Stimulated activated CD8-positive, alpha-beta memory T cell treated with anti-CD3 and anti-CD28 coated beads, Interleukin-4, amount 100 ng/mL, for 1 hour (primary cell): ENCODE data around the gene KRT8.
A peak's percentile ranks its signal among the peaks of the same experiment; 100 is the strongest.
"Not testable (repeated sequence)": the region's sequence is repeated elsewhere in the genome, so short reads cannot be mapped to it uniquely, and the experiment has no call there.

Source experiments
- DNase-seq, 2 donors: peaks; one replicate each; pipeline ENCODE4 v3.0.0-alpha.2; 2020; ENCODE audit warnings: low read depth in 2 of 2, low spot score in 1 of 2

The KRT8 gene

DNA sequence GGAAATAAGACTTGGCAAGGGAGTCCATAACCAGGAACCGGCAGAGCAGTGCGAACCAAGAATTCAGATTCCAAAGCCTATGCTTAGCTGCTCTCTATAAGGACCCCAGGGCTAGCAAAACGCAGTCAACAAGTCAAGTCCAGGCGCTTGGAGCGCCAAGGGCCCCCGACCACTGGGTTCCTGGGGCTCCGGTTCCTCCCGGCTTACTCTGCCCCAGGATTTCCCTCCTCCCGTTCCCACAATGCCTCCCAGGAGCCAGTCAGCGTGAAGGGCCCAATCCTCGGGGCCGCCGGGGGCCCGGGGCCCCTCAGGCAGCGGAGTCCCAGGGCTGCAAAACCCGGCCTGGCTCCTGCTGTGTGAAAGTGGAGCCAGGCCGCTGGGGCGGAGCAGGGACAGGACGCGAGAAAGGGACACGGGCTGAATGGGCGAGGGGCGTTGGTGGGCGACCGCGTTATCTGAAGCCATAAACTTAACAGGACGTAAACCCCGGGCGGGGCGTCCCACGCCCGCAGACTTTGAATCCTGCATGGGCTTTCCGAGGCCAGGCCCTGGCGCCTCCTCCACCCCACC, 1.5 kb downstream of the KRT8 start:
- no peak for DNase-seq

DNA sequence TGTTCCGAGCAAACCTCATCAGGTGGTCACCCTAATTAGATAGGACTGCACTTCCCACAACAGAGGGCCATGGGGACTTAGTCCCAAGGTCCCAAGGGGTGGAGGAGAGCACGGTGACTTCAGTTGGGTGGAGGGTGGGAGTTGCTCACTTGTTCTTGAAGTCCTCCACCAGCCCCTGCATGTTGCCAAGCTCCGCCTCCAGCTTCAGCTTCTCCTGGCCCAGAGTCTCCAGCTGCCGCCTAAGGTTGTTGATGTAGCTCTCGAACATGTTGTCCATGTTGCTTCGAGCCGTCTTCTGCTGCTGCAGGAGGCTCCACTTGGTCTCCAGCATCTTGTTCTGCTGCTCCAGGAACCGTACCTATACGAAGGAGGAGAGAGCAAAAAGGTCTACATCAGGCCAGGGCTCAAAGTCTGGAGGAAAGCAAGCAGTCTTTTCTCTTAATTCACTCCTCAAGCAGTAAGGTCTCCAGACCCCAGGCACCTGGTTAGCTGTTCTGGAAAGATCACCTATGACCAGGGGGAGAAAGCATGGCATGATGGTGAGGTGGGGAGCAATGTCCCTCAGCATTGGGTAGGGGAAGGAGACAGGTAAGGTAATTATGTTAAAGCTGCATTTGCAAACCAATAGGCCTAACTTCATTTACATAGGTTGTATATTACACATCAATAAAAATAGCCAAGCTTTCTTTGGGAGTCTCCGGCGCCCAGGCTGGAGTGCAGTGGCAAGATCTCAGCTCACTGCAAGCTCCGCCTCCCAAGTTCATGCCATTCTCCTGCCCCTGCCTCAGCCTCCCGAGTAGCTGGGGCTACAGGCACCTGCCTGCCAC, 2.9 kb downstream of the KRT8 start:
- DNase-seq, result no peak

DNA sequence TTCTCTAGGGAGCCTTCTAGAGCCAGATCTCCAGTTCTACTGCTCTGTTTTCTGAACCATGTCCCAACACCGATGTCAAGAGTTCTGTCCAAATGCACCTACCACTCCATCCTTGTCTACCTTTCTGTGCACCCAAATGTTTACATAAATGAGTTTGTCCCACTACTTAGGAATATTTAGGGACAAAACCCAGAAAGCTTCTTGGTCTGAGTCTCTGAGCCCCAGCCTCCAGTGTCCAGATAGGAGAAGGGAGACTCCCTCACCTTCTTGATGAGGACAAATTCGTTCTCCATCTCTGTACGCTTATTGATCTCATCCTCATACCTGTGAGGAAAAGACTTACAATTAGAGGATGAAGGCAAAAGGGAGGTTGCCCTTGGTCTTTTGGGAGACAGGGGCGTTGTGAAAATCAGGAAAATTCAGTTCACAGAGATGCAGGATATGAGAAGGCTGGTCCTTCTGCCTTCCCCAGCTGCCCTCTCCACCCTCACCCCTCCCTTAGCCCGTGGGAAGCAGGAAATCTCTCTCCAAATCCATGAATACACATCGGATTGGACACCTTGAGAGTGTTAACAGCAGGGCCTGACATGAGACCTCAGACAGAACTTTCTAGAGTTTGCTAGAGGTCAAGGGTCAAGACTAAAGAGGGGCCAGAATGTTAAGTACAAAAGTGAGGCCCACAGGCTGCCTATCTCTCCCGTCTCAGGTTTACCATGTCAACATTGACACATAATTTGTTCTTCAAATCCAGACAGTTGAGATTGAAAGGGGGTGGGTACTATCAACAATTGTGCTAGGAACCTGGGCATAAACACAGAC, 3.8 kb downstream of the KRT8 start:
- no peak for DNase-seq

DNA sequence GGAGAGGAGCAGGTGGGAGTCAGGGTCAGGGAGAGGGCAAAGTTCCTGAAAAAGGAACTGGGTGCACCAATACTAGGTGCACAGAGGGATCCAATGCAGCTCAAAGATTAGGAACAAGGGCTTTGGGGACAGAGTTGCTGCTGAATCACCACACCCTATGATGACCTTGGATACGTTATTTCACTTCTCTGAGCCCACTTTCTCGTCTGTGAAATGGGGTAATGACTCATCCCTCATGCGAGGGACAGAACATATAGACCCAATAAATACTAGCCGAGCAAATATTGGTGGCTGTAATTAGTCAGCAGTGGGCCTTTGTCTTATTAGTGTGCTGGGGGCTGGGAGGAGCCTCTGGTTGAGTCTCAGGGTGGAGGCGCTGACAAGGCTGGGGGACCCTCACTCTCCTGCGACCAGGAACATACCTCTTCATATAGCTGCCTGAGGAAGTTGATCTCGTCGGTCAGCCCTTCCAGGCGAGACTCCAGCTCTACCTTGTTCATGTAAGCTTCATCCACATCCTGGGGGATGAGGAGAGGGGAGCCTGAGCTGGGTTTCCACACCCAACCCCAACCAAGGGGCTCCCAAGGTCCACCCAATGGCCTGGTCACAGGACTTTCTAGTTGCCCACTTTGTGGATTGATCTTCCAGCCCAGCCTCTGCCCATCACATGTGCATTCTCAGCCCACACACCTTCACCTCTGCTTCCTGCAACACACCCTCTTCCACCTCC, 4.5 kb downstream of the KRT8 start:
- no peak for DNase-seq

DNA sequence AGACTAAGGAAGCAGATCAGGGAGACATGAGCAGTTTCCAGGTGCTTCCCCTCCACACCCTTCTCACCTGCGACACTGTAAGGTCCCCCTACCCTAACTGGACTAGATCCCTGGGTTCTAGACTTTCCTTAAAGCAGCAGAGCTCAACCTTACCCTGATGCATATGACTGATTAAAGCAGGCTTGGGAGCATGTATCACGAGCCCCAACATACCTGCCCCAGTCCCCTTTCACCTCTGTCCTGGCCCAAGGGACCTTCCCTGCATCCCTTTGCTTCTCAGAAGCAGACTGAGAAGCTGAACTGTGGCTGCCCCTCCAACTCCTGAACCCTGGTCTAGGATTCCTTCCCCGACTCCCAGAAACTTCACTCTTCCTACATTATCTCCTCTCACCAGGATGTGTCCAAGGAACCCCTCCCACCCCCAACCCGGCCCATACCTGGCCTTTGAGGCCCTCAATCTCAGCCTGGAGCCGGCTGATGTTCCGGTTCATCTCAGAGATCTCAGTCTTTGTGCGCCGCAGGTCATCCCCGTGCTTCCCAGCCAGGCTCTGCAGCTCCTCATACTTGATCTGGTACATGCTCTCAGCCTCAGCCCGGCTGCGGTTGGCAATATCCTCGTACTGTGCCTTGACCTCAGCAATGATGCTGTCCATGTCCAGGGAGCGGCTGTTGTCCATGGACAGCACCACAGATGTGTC, 5.4 kb downstream of the KRT8 start:
- no peak for DNase-seq

DNA sequence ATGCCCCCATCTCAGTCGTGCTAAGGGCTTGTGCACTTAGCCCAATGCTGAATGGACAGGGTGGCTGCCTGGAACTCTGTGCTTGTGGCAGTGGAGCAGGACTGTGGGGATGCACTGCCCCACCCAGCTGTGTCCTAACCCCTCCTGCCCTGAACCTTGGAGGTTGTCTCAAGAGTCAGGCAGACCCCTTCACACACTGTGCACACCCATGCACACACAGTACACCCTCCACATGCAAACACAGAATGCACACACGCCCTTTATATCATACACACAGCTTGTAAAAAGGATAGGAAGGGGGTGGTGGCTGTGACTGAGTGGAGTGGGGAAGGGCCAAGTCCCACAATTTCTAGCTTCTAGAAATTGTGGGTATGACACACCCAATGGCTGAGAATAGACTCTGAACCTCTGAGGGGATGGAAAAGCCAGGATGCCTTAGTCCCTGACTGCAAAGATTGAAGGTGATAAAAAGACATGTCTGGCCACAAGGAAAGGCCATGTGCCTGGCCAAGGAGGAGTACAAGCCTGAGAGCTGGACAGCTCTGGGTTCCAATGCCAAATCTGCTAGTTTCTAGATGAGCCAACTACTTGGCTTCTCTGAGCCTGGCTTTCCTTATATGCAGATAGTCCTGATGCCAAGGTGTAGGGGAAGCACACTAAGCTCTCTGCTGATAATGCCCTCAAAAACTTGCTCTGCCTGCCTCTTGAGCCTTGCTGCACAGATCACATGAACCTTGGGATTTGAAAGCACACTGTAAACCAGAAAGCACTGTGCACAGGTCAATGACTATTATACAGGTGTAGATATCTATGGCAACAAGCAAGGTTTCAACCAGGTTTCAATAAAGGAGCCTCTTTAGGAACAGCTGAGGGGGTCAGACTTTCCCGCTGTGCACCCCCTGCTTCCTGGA, 8.4 kb downstream of the KRT8 start:
- no peak for DNase-seq

DNA sequence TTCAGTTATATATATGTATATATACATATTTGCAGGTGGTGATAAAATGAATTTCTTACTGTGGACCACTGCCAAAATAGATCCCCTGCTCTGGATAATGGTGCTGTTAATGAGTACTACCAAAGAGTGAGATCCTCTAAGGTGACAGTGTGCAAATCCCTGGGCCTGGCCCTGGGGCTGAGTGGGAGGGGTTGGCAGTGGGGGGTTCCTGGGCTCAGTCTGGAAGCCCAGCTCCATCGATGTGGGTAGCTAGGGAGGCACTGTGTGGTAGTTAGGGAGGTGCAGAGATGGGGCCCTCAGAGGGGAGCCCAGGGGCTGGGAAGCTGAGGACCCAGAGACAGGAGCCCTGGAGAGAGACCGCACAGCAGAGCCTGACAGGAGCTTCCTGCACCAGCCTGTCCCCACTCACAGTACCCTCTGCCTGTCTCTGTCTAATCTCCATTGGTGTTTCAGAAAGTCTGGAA, 9.1 kb downstream of the KRT8 start:
- DNase-seq, result no peak

DNA sequence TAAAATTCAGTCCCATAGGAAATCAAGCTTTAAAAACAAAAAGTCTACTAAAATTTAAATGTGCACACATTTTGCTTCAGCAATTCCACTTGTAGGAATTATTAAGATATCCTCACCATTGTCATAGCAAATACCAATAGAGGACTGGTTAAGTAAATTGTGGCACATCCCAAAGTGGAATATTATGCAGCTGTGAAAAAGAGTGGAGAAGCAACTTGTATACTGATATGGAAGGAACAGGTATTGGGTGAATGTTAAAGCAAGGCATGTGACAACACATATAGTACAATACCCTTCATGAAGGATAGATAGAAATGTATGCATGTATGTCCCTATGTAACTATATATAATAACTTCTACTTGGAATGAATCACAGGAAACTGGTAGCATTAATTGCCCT, 11.9 kb downstream of the KRT8 start:
- no peak for DNase-seq

DNA sequence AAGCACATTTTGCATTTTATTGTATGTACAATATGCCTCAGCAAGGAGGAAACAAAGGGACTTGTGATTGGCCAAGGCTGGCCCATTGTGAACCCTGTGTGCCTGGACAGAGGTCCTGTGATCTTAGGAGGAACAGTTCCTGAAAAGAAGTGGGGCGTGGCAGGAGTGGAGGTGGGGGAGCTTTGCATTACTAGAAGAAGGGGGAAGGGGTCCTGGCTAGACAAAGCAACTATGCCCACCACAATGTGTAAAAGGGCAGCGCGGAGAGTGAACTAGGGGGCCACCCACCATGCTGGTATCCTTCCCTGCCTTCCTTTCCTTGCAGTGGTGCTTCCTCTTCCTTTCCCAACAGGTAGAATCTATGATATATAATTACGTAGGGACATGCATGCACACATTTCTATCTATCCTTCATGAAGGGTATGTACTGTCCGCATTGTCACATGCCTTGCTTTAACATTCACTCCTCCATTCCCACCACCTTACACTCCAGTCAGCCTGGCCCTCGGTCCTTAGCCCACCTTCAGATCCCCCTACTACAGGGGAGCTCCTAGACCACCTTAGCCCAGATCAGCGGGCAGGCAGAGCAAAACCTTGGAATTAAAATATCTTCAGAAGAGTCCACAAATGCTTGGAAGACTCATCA, 12.5 kb downstream of the KRT8 start:
- no peak for DNase-seq

DNA sequence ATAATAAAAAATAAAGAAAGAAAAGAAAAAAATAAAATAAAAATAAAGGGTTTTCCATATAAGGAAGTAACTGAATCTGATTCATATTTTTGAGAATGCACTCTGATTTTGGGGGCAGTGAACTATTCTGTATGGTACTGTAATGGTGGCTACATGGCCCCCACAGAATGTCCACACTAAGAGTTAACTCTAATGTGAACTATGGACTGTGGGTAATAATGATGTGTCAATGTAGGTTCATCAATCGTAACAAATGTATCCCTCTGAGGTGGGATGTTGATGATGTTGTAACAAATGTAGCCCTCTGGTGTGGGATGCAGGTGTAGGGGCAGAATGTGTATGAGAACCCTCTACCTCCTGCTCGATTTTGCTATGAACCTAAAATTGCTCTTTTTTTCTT, 13.8 kb downstream of the KRT8 start:
- no peak for DNase-seq

DNA sequence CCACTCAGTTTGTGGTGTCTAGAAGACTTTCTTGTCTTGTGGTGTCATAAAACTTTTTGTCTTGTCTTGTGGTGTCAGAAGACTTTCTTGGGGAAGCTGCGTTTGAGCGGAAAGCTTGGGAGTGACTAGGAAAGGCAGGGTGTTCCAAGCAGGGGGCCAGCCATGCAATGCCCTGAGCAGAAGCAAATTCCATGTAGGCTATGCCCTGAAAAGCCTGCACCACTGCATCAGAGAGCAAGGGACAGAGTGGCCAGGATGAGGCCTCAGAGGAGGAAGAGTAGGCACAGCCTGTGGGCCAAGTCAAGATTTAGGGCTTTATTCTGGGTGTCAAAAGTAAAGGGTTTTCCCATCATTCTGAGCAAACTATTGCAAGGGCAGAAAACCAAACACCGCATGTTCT, 14.5 kb downstream of the KRT8 start:
- DNase-seq, result no peak

DNA sequence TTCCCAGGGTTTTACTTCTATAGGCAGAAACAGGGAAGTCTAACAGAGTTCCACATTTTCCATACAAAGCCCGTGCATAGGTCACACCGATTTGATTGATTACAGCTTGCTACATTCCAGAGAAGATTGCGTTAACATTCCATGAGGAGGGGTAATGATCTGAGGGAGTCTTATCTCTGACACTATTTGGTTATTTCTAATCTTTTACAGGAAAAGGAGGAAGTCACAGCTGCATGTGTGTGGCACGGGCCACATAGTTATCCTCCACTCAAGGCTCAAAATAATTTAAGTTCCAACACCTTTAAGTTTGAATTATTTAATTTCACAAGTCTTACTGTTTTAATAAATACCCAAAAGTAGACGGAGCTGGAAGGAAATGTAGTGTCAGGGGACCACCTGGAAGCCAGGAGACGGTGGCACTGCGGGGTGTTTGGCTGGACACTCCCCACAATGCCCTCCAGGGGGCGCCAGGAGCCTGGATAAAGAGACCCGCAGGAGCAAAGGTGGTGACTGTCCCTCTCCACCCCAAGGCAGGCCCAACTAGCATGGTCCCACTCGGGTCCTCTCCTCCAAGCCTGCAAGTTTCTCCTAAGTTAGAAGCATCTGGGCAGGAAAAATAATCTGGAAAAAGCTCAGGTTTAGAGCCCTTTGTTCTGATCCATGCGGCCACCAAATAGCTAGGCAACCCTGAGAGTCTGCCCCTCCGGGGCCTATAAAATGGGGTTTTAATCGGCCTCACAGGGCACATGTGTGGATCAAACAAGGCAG, 20.2 kb downstream of the KRT8 start:
- peak; percentile 60 to 70 for DNase-seq

DNA sequence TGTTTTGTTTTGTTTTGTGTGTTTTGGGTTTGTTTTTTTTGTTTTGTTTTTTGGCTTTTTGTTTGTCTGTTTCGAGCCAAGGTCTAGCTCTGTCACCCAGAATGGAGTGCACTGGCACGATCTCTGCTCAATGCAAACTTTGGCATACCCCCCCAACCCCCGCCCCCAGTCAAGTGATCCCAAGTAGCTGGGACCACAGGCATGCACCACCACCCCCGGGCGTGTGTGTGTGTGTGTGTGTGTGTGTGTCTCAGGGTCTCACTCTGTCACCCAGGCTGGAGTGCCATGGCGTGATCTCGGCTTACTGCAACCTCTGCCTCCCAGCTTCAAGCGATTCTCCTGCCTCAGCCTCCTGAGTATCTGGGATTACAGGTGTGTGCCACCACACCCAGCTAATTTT, 24.4 kb downstream of the KRT8 start:
- DNase-seq, result not testable (repeated sequence)

DNA sequence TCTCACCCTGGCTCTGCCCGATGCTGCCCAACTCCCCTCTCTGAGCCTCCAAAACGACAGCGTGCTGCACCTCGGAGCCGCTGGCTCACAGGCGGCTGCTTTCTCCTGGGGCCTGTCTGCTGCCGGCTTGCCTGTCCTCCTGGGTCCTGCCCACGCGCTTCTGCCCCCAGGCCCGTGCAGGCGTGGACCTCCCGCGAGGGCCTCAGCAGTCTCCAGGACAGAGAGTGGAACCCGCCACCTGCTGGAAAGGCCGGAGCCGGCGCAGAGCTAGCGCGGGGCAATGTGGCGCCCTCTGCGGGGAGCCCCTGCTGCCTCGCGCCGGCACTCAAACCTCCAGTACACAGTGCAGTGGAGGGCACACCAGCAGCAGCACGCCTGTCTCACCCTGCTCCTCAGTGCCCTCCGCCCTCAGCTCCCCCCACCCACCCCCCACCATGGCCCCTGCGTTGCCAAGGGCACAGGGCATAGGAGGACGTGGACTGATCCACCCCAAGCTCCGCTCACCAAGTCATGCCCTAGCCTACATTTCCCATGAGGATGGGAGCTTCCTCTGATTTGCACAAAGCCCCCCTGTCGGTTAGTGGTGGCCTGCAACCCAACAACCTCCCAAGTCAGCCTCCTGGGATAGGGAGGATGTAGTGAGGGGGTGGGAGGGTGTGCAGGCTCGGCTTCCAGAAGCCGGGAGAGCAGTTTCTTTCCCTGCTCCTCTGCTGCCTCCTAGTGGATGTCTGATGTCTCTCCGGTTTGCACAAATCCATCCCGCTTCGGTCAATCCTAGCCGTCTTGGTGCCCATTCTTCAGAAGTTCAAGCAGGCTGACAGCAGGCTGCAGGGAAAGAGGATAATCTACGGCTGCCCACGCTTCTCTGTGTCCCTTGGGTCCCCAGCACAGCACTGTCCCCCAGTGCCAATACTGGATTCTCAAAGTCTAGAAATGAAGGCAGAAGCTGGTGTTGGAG, 25.2 kb downstream of the KRT8 start:
- DNase-seq, result peak in 1 of 2 donors; percentile 52

DNA sequence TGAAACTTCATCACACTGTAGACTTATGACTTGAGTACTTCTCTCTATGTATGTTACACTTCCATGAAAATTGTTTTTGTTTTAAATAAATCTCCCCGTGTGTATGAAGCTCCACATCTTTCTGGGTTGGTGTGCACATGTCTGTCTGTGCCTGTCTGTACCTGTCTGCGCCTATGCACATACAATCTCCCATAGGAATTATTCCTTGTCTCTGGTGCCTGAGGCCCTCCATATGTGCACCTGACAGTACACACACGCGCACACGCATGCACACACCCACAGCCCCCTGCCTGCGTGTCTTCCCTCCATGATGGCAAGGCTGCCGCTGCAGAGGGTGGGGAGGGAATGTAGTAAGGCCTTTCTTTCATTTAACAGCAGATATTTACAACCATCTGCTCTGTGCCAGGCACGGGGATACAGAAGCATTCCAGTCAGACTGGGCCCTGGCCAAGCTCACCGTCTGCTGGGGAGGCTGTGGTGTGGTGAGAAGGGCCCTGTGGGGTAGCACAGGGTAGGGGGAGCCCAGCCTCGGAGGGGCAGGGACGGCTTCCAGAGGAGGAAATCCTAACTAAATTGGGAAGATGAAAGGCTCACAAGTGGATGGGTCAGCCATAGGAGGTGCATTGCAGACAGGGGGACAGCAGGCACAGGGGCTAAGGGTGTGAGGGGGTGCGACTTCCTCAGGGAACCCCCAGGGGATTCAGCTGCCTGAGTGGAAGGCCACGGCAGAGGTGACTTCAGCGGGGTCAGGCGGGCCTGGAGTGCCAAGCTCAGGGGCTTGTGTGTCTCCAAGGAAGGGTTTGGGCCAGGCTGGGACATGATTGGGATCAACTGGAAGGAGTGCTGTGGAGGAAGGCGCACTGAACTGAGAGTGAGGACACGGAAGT, 26.1 kb downstream of the KRT8 start:
- DNase-seq, result no peak

DNA sequence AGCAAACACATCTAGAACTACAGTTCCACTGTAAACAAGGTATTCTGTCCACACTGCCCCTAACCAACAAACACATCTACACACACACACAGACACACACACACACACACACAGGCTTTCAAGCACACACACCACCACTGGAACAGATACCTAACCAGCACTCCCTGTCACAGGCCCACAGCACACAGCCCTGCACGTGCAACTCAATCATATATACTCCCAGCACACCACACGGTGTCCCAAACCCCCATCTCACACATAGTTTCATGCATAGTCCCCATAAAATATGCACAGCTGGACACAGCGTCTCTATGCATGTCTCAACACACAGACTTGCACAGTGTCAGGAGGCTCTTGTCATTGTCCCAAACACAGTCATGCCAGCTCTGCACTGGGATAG, 27.6 kb downstream of the KRT8 start:
- DNase-seq, result no peak
